SK-N-MC (cell line): ENCODE measurements around the gene POGZ.

Source experiments
- EZH2 ChIP-seq: fragments of 200-600 bp; sonication (generic); IDR thresholded peaks from one replicate; pipeline ENCODE4 v1.6.1; 2017; ENCODE audit warnings: antibody characterized with exemption
- POLR2AphosphoS5 ChIP-seq: IDR thresholded peaks from 2 replicates; pipeline ENCODE4 v1.6.1; 2012; ENCODE audit warnings: mild to moderate bottlenecking, low read depth, low read length, borderline replicate concordance

- TF ChIP-seq POLR2AphosphoS5 (no peak), EZH2 (no peak)
Measured at GRCh38 chr1:151494741-151495281, 35.5 kb upstream of the POGZ start.
